Duodenal mucosa (tissue), 2 donors: ENCODE data around the gene PNMA8C.
"Not testable (repeated sequence)": the region's sequence is repeated elsewhere in the genome, so short reads cannot be mapped to it uniquely, and the experiment has no call there.

ENCODE experiments used
- H3K27ac ChIP-seq: one replicate; pipeline ENCODE4 v1.7.0; 2013; ENCODE audit warnings: low read depth, low read length
- H3K27me3 ChIP-seq, 2 donors: one replicate each; pipeline ENCODE4 v1.7.0; 2013; ENCODE audit warnings: low read length in 2 of 2, control low read depth in 1 of 2; ENCODE audit not compliant: insufficient read depth in 2 of 2, control insufficient read depth in 1 of 2
- H3K36me3 ChIP-seq, 2 donors: one replicate each; pipeline ENCODE4 v1.7.0; 2013; ENCODE audit warnings: low read length in 2 of 2, control low read depth in 1 of 2; ENCODE audit not compliant: insufficient read depth in 2 of 2, control insufficient read depth in 1 of 2
- H3K4me1 ChIP-seq, 2 donors: one replicate each; pipeline ENCODE4 v1.7.0; 2013; ENCODE audit warnings: low read length in 2 of 2, control low read depth in 1 of 2; ENCODE audit not compliant: insufficient read depth in 2 of 2, control insufficient read depth in 1 of 2
- H3K4me3 ChIP-seq, 2 donors: one replicate each; pipeline ENCODE4 v1.7.0; 2013; ENCODE audit warnings: low read length in 2 of 2, low read depth in 1 of 2
- H3K9ac ChIP-seq, 2 donors: one replicate each; pipeline ENCODE4 v1.7.0; 2013; ENCODE audit warnings: low read length in 2 of 2, low read depth in 1 of 2
- H3K9me3 ChIP-seq, 2 donors: one replicate each; pipeline ENCODE4 v1.7.0; 2013; ENCODE audit warnings: low read length in 2 of 2, control low read depth in 1 of 2; ENCODE audit not compliant: control insufficient read depth in 1 of 2

The PNMA8C gene

GRCh38 chr19:46383846-46384245, 44.9 kb downstream of the PNMA8C start:
- H3K27ac ChIP-seq = no peak overlapping the region
- no peaks in the 10 kb centered on the region for H3K4me1 ChIP-seq
- H3K4me3 ChIP-seq = no peak overlapping the region
- H3K9ac ChIP-seq = no peak overlapping the region
- peaks cover 44 to 78% of the 10 kb centered on the region in 2 donors for H3K36me3 ChIP-seq
- H3K27me3 ChIP-seq = no peaks in the 10 kb centered on the region
- H3K9me3 ChIP-seq = no peaks in the 10 kb centered on the region

GRCh38 chr19:46383171-46383815, 45.4 kb downstream of the PNMA8C start:
- Histone ChIP-seq H3K4me1 (no peaks in the 10 kb centered on the region), H3K4me3 (no peak overlapping the region), H3K36me3 (peaks cover 38 to 73% of the 10 kb centered on the region in 2 donors), H3K27me3 (no peaks in the 10 kb centered on the region), H3K9ac (no peak overlapping the region), H3K27ac (no peak overlapping the region), H3K9me3 (no peaks in the 10 kb centered on the region)

- no peaks in the 10 kb centered on the region for H3K9me3 ChIP-seq
- no peaks in the 10 kb centered on the region for H3K27me3 ChIP-seq
- H3K9ac ChIP-seq = no peak overlapping the region
- no peak overlapping the region for H3K4me3 ChIP-seq
- no peaks in the 10 kb centered on the region for H3K4me1 ChIP-seq
- peaks cover 37 to 69% of the 10 kb centered on the region in 2 donors for H3K36me3 ChIP-seq
- no peak overlapping the region for H3K27ac ChIP-seq
Measured at GRCh38 chr19:46381756-46382345, 46.9 kb downstream of the PNMA8C start.

- H3K4me1 ChIP-seq = no peaks in the 10 kb centered on the region
- no peak overlapping the region for H3K4me3 ChIP-seq
- no peaks in the 10 kb centered on the region for H3K27me3 ChIP-seq
- H3K27ac ChIP-seq = no peak overlapping the region
- no peaks in the 10 kb centered on the region for H3K9me3 ChIP-seq
- H3K9ac ChIP-seq = no peak overlapping the region
- H3K36me3 ChIP-seq = peaks cover 41 to 72% of the 10 kb centered on the region in 2 donors
Measured at GRCh38 chr19:46381346-46381745, 47.4 kb downstream of the PNMA8C start.

GRCh38 chr19:46380690-46381089, 48.0 kb downstream of the PNMA8C start:
- Histone ChIP-seq H3K27me3 (no peaks in the 10 kb centered on the region), H3K36me3 (peaks cover 46 to 73% of the 10 kb centered on the region in 2 donors), H3K4me3 (no peak overlapping the region), H3K9ac (no peak overlapping the region), H3K4me1 (no peaks in the 10 kb centered on the region), H3K9me3 (no peaks in the 10 kb centered on the region), H3K27ac (no peak overlapping the region)

- Histone ChIP-seq H3K9ac (no peak overlapping the region), H3K27me3 (no peaks in the 10 kb centered on the region), H3K9me3 (no peaks in the 10 kb centered on the region), H3K36me3 (peaks cover 33 to 59% of the 10 kb centered on the region in 2 donors), H3K27ac (no peak overlapping the region), H3K4me3 (no peak overlapping the region), H3K4me1 (peaks cover 5 to 9% of the 10 kb centered on the region in 2 donors)
Measured at GRCh38 chr19:46378268-46378667, 50.5 kb downstream of the PNMA8C start.

GRCh38 chr19:46376241-46377153, 52.2 kb downstream of the PNMA8C start:
- H3K4me1 ChIP-seq = peaks cover 9 to 11% of the 10 kb centered on the region in 2 donors
- H3K36me3 ChIP-seq = peaks cover 27 to 42% of the 10 kb centered on the region in 2 donors
- H3K27ac ChIP-seq = no peak overlapping the region

GRCh38 chr19:46375476-46376067, 53.2 kb downstream of the PNMA8C start:
- Histone ChIP-seq H3K36me3 (peaks cover 26 to 43% of the 10 kb centered on the region in 2 donors), H3K4me1 (peaks cover 9 to 11% of the 10 kb centered on the region in 2 donors)
- H3K4me3 ChIP-seq, H3K27ac ChIP-seq, H3K27me3 ChIP-seq, H3K9me3 ChIP-seq, H3K9ac ChIP-seq: not testable (repeated sequence)

More at GRCh38 chr19:46376241-46377153, 52.2 kb downstream of the PNMA8C start:
- H3K4me3 ChIP-seq = no peak overlapping the region
- no peak overlapping the region for H3K9ac ChIP-seq
- H3K27me3 ChIP-seq = no peaks in the 10 kb centered on the region
- H3K9me3 ChIP-seq = no peaks in the 10 kb centered on the region
